ENCODE measurements around the gene ASIC4. TPM values are rescaled to one million over a fixed set of nuclear protein-coding genes. Genes with fewer than 3 reads are reported as not detected.

ASIC4 gene
- total and polyA plus RNA-seq, 2 of the 8 experiments (the other 6 are each of a cell fraction or from before 2014, with no cell fraction given), result 0.12 to 0.22 TPM

- Histone ChIP-seq H2BK120ac (replicated peaks; ENCODE audit: low read depth, low read length) (no peak overlapping the region), H3K79me1 (ENCODE audit: low read depth, low read length) (0 out of 2 replicates have a peak, but pooled peaks cover 2% of the 10 kb centered on the region), H3K4me3 (ENCODE audit: extremely low read depth in 1 of 4, insufficient read depth in 2 of 4, low read depth in 3 of 4, low read length in 4 of 4) (no peak overlapping the region), H3K27me3 (replicated peaks in 1 of 4; ENCODE audit: control insufficient read depth in 3 of 4, extremely low read depth in 1 of 4, insufficient read depth in 3 of 4, low read length in 3 of 4) (no peaks in the 10 kb centered on the region), H3K4me1 (replicated peaks in 1 of 4; ENCODE audit: control insufficient read depth in 3 of 4, insufficient read depth in 4 of 4, low read length in 3 of 4) (peaks cover 6 to 60% (median 49%) of the 10 kb centered on the region in 4 experiments), H2BK12ac (ENCODE audit: low read depth, low read length) (peak overlapping the region; percentile 100), H3K56ac (replicated peaks; ENCODE audit: insufficient read length, low read depth, low read length) (peak overlapping the region; percentile 7), H4K5ac (ENCODE audit: insufficient read length, low read depth, low read length) (no peak overlapping the region), H3K23ac (ENCODE audit: insufficient read length) (no peak overlapping the region), H4K8ac (ENCODE audit: extremely low read depth, insufficient read depth, low read length) (peak overlapping the region; percentile 73; the same call in 1 of the 2 replicates), H3K9me3 (ENCODE audit: insufficient read depth in 2 of 2, low read depth in 1 of 2, low read length in 1 of 2) (no peaks in the 10 kb centered on the region; a peak in 1 of 4 replicates), H3K27ac (ENCODE audit: low read depth, low read length) (no peak overlapping the region), H3K18ac (ENCODE audit: extremely low read depth, low read length) (peak overlapping the region; percentile 43; the same call in 1 of the 2 replicates), H2BK20ac (ENCODE audit: low read length) (peak overlapping the region; percentile 64; the same call in 1 of the 2 replicates), H2BK15ac (ENCODE audit: low read length) (peak overlapping the region; percentile 83; the same call in 1 of the 2 replicates), H3K79me2 (ENCODE audit: control insufficient read depth in 1 of 2, insufficient read depth in 2 of 2, low read length in 2 of 2) (peaks cover 0 to 4% of the 10 kb centered on the region in 2 experiments; a peak in 1 of 4 replicates), H3K9ac (replicated peaks in 1 of 4; ENCODE audit: extremely low read depth in 1 of 4, low read depth in 3 of 4, low read length in 3 of 4) (no peak overlapping the region), H2BK5ac (ENCODE audit: low read depth, low read length) (peak overlapping the region; percentile 97), H3K14ac (ENCODE audit: insufficient read length) (no peak overlapping the region), H4K20me1 (replicated peaks in 1 of 2; ENCODE audit: control insufficient read depth in 1 of 2, insufficient read depth in 2 of 2, low read length in 2 of 2) (no peaks in the 10 kb centered on the region), H3K23me2 (ENCODE audit: low read depth, low read length) (no peaks in the 10 kb centered on the region), H2AFZ (ENCODE audit: low read length) (no peak overlapping the region), H3K4ac (replicated peaks; ENCODE audit: insufficient read length, low read depth, low read length) (peak overlapping the region; percentile 41), H4K91ac (replicated peaks; ENCODE audit: insufficient read length, low read length) (no peak overlapping the region), H3K4me2 (ENCODE audit: insufficient read depth in 1 of 2, low read depth in 2 of 2, low read length in 2 of 2) (peak overlapping the region in 1 of 2 experiments; percentile 14; a peak in 2 of 4 replicates), H3K36me3 (ENCODE audit: control insufficient read depth in 2 of 4, insufficient read depth in 4 of 4, low read length in 3 of 4) (peaks cover 0 to 41% (median 11%) of the 10 kb centered on the region in 4 experiments; a peak in 6 of 8 replicates), H2AK5ac (ENCODE audit: low read depth, low read length) (peak overlapping the region; percentile 92)
- TF ChIP-seq SP1 (IDR thresholded peaks at IDR 0.05; ENCODE audit: low read depth, low read length), result no peak
- TF ChIP-seq JUN (IDR thresholded peaks at IDR 0.05; ENCODE audit: low read depth, low read length), result no peak
- no peak for TF ChIP-seq BACH1 (IDR thresholded peaks at IDR 0.05; ENCODE audit: low read length)
- no peak for TF ChIP-seq CTCF (IDR thresholded peaks at IDR 0.05; ENCODE audit: control extremely low read depth in 1 of 3, insufficient read depth in 1 of 3, low read depth in 1 of 3, low read length in 3 of 3)
- TF ChIP-seq POLR2AphosphoS5 (IDR thresholded peaks at IDR 0.05; ENCODE audit: low read depth, low read length), result peak; percentile 33; the same call in 1 of the 2 replicates
- TF ChIP-seq MAX (IDR thresholded peaks at IDR 0.05), result peak; percentile 24; the same call in 1 of the 2 replicates
- TF ChIP-seq SIX5 (IDR thresholded peaks at IDR 0.05; ENCODE audit: low read depth, low read length), result no peak
- no peak for TF ChIP-seq CHD1 (IDR thresholded peaks at IDR 0.05; ENCODE audit: low read depth, low read length)
- POLR2A ChIA-PET (ENCODE audit: partially characterized antibody), result interaction anchor here (0.6 to 17.5 kb wide), 17 partner anchors 9 to 139 kb away, joined by 3 to 293 read pairs (median 5); partner anchors contain the start of genes CHPF, INHA, OBSL1 and STK11IP
- WGBS, 2 experiments (ENCODE audit: extremely low coverage in 1 of 2, insufficient coverage in 1 of 2, insufficient read length in 1 of 2, insufficient replicate concordance in 2 of 2, low coverage in 1 of 2, low lambda C conversion rate in 2 of 2, missing lambda C conversion rate in 1 of 2), result 84% methylated on average over 29 of the region's 35 CpGs; no CpG with 5 or more reads in 1 of the 2 experiments
- FAIRE-seq (no peak), DNase-seq (ENCODE audit: low read depth in 1 of 2, low spot score in 2 of 2) (no peak)
- CTCF ChIA-PET (ENCODE audit: partially characterized antibody), result interaction anchor here (1.0 to 19.7 kb wide), 14 partner anchors 12 to 158 kb away, joined by 3 to 293 read pairs (median 24); partner anchors contain the start of genes CHPF, STK11IP and TMEM198
Measured at GRCh38 chr2:219562049-219563020, 48.1 kb downstream of the ASIC4 start.
